NCI-H2227 (cell line): ENCODE data around the gene GBP4.
"Not testable (repeated sequence)": the region's sequence is repeated elsewhere in the genome, so short reads cannot be mapped to it uniquely, and the experiment has no call there.

ENCODE experiments used
- DNase-seq: peaks from one replicate; lab custom pipeline; 2025; ENCODE audit not compliant: unreplicated experiment; lab: John Stamatoyannopoulos, UW

GBP4 gene

GRCh38 chr1:89198491-89199072 lies at the start of gene GBP4:
TSS of gene GBP4 (minus strand) at chr1:89198942. CDS start at chr1:89198834, 108 bp downstream.
- DNase-seq: no peak

- no peak for DNase-seq
These were observed 44.3 kb upstream of the GBP4 start for GRCh38 chr1:89243046-89243445.

- DNase-seq: no peak
These were observed 22.6 kb upstream of the GBP4 start for GRCh38 chr1:89221341-89221740.

GRCh38 chr1:89219851-89220250 lies 21.1 kb upstream of the GBP4 start:
- DNase-seq: not testable (repeated sequence)

- not testable (repeated sequence) for DNase-seq
These were observed 20.2 kb upstream of the GBP4 start for GRCh38 chr1:89218941-89219340.

- no peak for DNase-seq
These were observed 14.6 kb upstream of the GBP4 start for GRCh38 chr1:89213347-89213746.

- no peak for DNase-seq
These were observed 12.4 kb upstream of the GBP4 start for GRCh38 chr1:89211035-89211634.

- no peak for DNase-seq
These were observed 7.6 kb upstream of the GBP4 start for GRCh38 chr1:89206373-89206772.

- DNase-seq: no peak
These were observed 4.4 kb upstream of the GBP4 start for GRCh38 chr1:89203166-89203565.

- DNase-seq: no peak
These were observed 2.5 kb upstream of the GBP4 start for GRCh38 chr1:89201106-89201794.

GRCh38 chr1:89200663-89201062 lies 1.9 kb upstream of the GBP4 start:
- no peak for DNase-seq

GRCh38 chr1:89199525-89200031 lies 836 bp upstream of the GBP4 start:
- no peak for DNase-seq

- DNase-seq: no peak
These were observed 661 bp downstream of the GBP4 start for GRCh38 chr1:89198081-89198480.

- no peak for DNase-seq
These were observed 3.3 kb downstream of the GBP4 start for GRCh38 chr1:89195476-89195875.

- DNase-seq: no peak
These were observed 7.4 kb downstream of the GBP4 start for GRCh38 chr1:89191314-89191713.

GRCh38 chr1:89190017-89190416 lies 8.7 kb downstream of the GBP4 start:
- DNase-seq: no peak

- no peak for DNase-seq
These were observed 19.4 kb downstream of the GBP4 start for GRCh38 chr1:89179343-89179742.

GRCh38 chr1:89176971-89177370 lies 21.8 kb downstream of the GBP4 start:
- no peak for DNase-seq

GRCh38 chr1:89175601-89176256 lies 23.0 kb downstream of the GBP4 start, which contains the start of gene GBP7:
TSS of gene GBP7 (minus strand) at chr1:89176003. CDS start at chr1:89171935, 4,068 bp downstream.
- no peak for DNase-seq

GRCh38 chr1:89174491-89174890 lies 24.3 kb downstream of the GBP4 start:
- DNase-seq: no peak

- DNase-seq: no peak
These were observed 26.1 kb downstream of the GBP4 start for GRCh38 chr1:89172468-89173143.
